DOHH2 (cell line): ENCODE results near the gene PHLPP1.

Experiments
- H3F3A ChIP-seq: fragments of 200-600 bp; sonication (generic), shearing (Covaris generic); 2 replicates; pipeline ENCODE4 v1.6.0; 2016; ENCODE audit warnings: antibody characterized with exemption, mild to moderate bottlenecking; ENCODE audit not compliant: control insufficient read depth, insufficient read depth
- H3K27ac ChIP-seq: fragments of 200-600 bp; sonication (generic); 2 replicates; pipeline ENCODE4 v1.5.1; 2014; ENCODE audit warnings: low read depth, mild to moderate bottlenecking, low read length, moderate library complexity
- H3K27me3 ChIP-seq: fragments of 200-600 bp; sonication (generic); 2 replicates; pipeline ENCODE4 v1.6.1; 2014; ENCODE audit warnings: mild to moderate bottlenecking, low read length, mixed read lengths; ENCODE audit not compliant: control insufficient read depth
- H3K36me3 ChIP-seq: fragments of 200-600 bp; sonication (generic); 2 replicates; pipeline ENCODE4 v1.6.1; 2014; ENCODE audit warnings: mild to moderate bottlenecking, low read length, moderate library complexity, mixed read lengths; ENCODE audit not compliant: control insufficient read depth
- H3K4me1 ChIP-seq: fragments of 200-600 bp; sonication (generic); 2 replicates; pipeline ENCODE4 v1.6.1; 2014; ENCODE audit warnings: mild to moderate bottlenecking, low read length, mixed read lengths; ENCODE audit not compliant: control insufficient read depth
- H3K4me2 ChIP-seq: fragments of 200-600 bp; sonication (generic); 2 replicates; pipeline ENCODE4 v1.6.0; 2014; ENCODE audit warnings: mild to moderate bottlenecking, low read length, moderate library complexity
- H3K4me3 ChIP-seq: fragments of 200-600 bp; sonication (generic); 2 replicates; pipeline ENCODE4 v1.5.1; 2014; ENCODE audit warnings: mild to moderate bottlenecking, low read length, mixed read lengths
- H3K79me2 ChIP-seq: fragments of 200-600 bp; sonication (generic); 2 replicates; pipeline ENCODE4 v1.6.1; 2014; ENCODE audit warnings: mild to moderate bottlenecking, low read length, mixed read lengths; ENCODE audit not compliant: control insufficient read depth
- H3K9me2 ChIP-seq: fragments of 200-600 bp; sonication (generic); replicated peaks from 2 replicates; pipeline ENCODE4 v1.6.1; 2014; ENCODE audit warnings: mild to moderate bottlenecking, low read length, mixed read lengths; ENCODE audit not compliant: control insufficient read depth
- H3K9me3 ChIP-seq: fragments of 200-600 bp; sonication (generic); 2 replicates; pipeline ENCODE4 v1.6.1; 2014; ENCODE audit warnings: antibody characterized with exemption, low read length, mixed read lengths; ENCODE audit not compliant: control insufficient read depth, insufficient read depth
- H4K20me1 ChIP-seq: fragments of 200-600 bp; sonication (generic); 2 replicates; pipeline ENCODE4 v1.6.0; 2014; ENCODE audit warnings: low read depth, mild to moderate bottlenecking, antibody characterized with exemption, low read length, moderate library complexity; ENCODE audit not compliant: control insufficient read depth, insufficient read depth
- EZH2phosphoT487 ChIP-seq: fragments of 200-600 bp; sonication (generic); IDR thresholded peaks from 2 replicates; pipeline ENCODE4 v1.6.1; 2017; ENCODE audit warnings: borderline replicate concordance, mild to moderate bottlenecking, antibody characterized with exemption, low read length, moderate library complexity, mixed read lengths
- TF ChIP-seq, protein P1 (sequence below): fragments of 200-600 bp; sonication (generic); IDR thresholded peaks from one replicate; pipeline ENCODE4 v1.5.1; 2014; ENCODE audit warnings: antibody characterized with exemption, mild to moderate bottlenecking, low read depth, low read length; ENCODE audit not compliant: poor library complexity, severe bottlenecking

The PHLPP1 gene

DNA sequence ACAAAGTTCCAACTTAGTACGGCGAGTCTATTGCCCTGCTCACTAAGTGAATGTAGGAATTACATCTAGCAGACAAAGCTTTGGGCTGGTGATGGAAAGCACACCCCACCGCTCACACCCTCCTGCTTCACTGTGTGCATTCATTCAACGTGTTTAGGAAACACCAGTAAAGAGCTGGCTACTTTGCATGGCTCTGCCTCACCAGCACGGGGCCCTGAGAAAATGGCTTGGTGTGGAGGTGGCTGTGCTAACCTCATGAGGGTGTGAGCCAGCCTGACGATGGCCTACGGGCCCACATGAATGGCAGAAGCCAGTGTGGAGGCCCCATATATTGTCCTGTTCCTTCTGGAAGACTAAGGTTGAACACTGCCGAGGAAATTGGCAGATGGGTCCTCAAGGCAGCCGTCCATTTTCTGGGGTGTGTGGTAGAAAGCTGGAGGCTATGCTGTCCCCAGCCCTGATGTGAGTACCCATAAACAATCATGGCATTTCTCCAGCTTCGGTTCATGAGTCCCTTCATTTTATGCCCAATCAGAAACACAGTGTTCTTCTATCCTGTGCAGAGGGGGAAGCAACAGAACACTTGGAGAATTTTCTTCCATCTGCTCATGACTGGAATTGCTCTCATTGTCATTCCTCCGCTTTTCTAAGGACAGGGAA lies 269.4 kb downstream of the PHLPP1 start:
- H3K27me3 ChIP-seq: no peaks in the 10 kb centered on the region
- H3K9me2 ChIP-seq: no peaks in the 10 kb centered on the region
- H3K4me2 ChIP-seq: no peak overlapping the region
- H3K9me3 ChIP-seq: no peaks in the 10 kb centered on the region
- H4K20me1 ChIP-seq: no peaks in the 10 kb centered on the region
- no peak for TF ChIP-seq EZH2phosphoT487
- H3K4me3 ChIP-seq: no peak overlapping the region
- H3K36me3 ChIP-seq: no peaks in the 10 kb centered on the region
- H3K79me2 ChIP-seq: no peaks in the 10 kb centered on the region
- 0 out of 2 replicates have a peak, but pooled peaks cover 3% of the 10 kb centered on the region for H3K4me1 ChIP-seq
- no peaks in the 10 kb centered on the region for H3F3A ChIP-seq
- H3K27ac ChIP-seq: no peak overlapping the region

DNA sequence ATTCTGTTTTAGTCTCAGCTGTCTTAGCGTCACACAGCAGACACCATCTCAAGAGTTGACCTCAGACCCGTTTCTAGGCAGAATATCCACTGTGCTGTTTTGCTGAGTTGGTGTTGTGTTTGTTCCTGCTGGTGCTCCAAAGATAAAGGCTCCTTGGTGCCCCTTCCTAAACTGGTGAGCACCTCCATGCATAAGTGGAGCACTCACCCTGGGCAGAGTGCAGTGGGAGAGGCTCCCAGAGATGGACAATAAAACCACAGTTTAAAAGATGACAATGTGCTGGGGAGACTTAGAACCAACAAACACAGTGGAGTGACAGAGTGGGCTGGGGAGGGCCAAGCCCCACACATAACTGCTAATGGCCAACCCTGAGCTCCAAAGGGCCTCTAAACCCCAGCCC lies 271.1 kb downstream of the PHLPP1 start:
- no peaks in the 10 kb centered on the region for H3K9me2 ChIP-seq
- no peak overlapping the region for H3K27ac ChIP-seq
- H3K9me3 ChIP-seq: no peaks in the 10 kb centered on the region
- H3K27me3 ChIP-seq: no peaks in the 10 kb centered on the region
- no peaks in the 10 kb centered on the region for H3F3A ChIP-seq
- no peak overlapping the region for H3K4me2 ChIP-seq
- H3K4me3 ChIP-seq: no peak overlapping the region
- H4K20me1 ChIP-seq: no peaks in the 10 kb centered on the region
- TF ChIP-seq, protein P1, sequence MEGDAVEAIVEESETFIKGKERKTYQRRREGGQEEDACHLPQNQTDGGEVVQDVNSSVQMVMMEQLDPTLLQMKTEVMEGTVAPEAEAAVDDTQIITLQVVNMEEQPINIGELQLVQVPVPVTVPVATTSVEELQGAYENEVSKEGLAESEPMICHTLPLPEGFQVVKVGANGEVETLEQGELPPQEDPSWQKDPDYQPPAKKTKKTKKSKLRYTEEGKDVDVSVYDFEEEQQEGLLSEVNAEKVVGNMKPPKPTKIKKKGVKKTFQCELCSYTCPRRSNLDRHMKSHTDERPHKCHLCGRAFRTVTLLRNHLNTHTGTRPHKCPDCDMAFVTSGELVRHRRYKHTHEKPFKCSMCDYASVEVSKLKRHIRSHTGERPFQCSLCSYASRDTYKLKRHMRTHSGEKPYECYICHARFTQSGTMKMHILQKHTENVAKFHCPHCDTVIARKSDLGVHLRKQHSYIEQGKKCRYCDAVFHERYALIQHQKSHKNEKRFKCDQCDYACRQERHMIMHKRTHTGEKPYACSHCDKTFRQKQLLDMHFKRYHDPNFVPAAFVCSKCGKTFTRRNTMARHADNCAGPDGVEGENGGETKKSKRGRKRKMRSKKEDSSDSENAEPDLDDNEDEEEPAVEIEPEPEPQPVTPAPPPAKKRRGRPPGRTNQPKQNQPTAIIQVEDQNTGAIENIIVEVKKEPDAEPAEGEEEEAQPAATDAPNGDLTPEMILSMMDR: no peak
- no peak for TF ChIP-seq EZH2phosphoT487
- H3K36me3 ChIP-seq: no peaks in the 10 kb centered on the region
- 0 out of 2 replicates have a peak, but pooled peaks cover 3% of the 10 kb centered on the region for H3K4me1 ChIP-seq
- no peaks in the 10 kb centered on the region for H3K79me2 ChIP-seq

DNA sequence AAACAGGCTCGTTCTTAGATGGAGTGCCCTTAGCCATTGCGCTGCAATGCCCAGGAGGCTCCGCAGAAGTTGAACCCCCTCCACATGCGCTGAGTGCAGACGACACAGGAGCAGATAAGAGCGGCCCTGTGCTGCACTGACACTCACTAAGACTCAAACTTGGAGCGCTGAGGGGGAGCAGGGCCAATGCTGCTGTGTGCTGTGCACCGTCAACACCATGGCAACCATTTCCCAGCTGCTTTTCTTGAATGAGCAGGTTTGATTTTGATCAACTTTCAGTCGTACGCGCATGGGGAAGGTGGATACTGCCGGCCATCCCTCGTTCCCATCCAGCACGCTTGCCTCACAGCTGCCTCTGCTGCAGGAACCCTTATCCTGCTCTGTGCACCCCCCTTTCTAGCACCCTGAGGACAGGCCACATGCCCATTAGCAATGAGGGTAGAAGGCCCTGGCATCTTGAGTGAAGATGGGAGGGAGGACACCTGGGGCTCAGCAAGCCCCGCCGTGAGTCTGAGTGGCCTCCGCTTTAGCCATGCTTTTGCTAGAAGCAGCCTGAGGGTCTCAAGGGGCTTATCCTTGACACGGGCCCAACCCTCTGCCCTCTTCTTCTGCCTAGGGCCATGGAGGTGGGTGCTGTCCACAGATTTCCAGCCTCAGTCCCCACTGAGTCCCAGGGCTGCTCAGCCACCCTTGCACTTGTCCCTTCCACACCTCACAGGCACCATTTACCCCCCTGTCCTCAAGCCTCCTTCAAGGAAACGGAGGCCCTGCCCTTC lies 271.9 kb downstream of the PHLPP1 start:
- H3K4me3 ChIP-seq: no peak overlapping the region
- H3K27ac ChIP-seq: no peak overlapping the region
- no peaks in the 10 kb centered on the region for H3F3A ChIP-seq
- no peaks in the 10 kb centered on the region for H4K20me1 ChIP-seq
- H3K9me3 ChIP-seq: no peaks in the 10 kb centered on the region
- no peaks in the 10 kb centered on the region for H3K79me2 ChIP-seq
- 0 out of 2 replicates have a peak, but pooled peaks cover 3% of the 10 kb centered on the region for H3K4me1 ChIP-seq
- no peaks in the 10 kb centered on the region for H3K36me3 ChIP-seq
- no peaks in the 10 kb centered on the region for H3K9me2 ChIP-seq
- TF ChIP-seq, protein P1: no peak
- TF ChIP-seq EZH2phosphoT487: no peak
- no peaks in the 10 kb centered on the region for H3K27me3 ChIP-seq
- H3K4me2 ChIP-seq: no peak overlapping the region

DNA sequence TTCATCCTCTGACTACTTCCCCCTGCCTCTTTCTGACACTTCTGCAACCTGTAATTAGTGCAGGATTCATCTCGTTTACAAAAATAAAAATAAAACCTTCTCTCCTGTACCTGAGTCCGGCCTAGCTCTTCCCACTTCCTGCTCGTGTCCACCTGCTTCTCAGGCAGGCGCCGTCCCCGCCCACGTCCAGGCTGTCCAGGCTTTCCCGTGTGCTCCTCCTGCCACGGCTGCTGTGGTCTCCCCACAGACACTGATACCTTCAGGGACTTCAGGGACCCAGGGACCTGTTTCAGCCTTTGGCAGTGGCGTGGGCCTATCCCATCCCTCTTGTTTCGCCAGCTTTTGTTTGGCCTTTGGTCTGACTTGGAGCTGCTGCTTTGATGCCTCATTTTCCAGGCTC lies 272.5 kb downstream of the PHLPP1 start:
- TF ChIP-seq, protein P1: no peak
- no peak for TF ChIP-seq EZH2phosphoT487
- no peak overlapping the region for H3K27ac ChIP-seq
- H3K4me2 ChIP-seq: no peak overlapping the region

More for the DNA sequence above, 272.5 kb downstream of the PHLPP1 start:
- Histone ChIP-seq H3K27me3 (no peaks in the 10 kb centered on the region), H3K9me3 (no peaks in the 10 kb centered on the region), H3K79me2 (no peaks in the 10 kb centered on the region), H4K20me1 (no peaks in the 10 kb centered on the region), H3K4me1 (no peaks in the 10 kb centered on the region), H3K9me2 (no peaks in the 10 kb centered on the region), H3K4me3 (no peak overlapping the region), H3K36me3 (no peaks in the 10 kb centered on the region), H3F3A (no peaks in the 10 kb centered on the region)
